HG03196 (cell line): ENCODE measurements around the gene PCDHGA4.
"Not testable (repeated sequence)": the region's sequence is repeated elsewhere in the genome, so short reads cannot be mapped to it uniquely, and the experiment has no call there.

Source experiments
- ATAC-seq: cut with Tn5 transposase; IDR thresholded peaks from one replicate; pipeline ENCODE4 v1.9.1; 2021; ENCODE audit not compliant: unreplicated experiment

PCDHGA4 gene

DNA sequence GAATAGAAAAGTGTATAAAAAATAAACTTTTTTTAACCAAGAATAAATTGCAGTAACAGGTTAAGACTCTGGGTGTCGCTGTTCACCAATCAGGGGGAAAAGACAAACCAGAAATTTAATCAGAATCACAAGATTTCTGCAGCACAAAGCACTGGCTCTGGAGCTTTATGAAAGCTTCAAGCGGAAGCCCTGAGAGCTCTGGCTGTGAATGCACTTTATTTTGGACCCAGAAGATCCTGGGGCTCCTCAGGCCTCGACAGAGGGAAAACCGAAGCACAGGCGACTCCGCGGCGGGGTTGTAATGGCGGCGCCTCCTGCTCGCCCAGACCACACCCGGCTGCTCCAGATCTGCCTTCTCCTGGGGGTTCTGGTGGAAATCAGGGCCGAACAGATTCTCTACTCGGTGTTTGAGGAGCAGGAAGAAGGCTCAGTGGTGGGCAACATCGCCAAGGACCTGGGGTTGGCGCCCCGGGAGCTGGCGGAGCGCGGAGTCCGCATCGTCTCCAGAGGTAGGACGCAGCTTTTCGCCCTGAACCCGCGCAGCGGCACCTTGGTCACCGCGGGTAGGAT, at the start of gene PCDHGA4:
PCDHGA4 (plus strand) TSS at position 122 of the 570 bp plus-strand sequence; CDS start at position 209, 87 bp downstream.
- ATAC-seq = no peak

DNA sequence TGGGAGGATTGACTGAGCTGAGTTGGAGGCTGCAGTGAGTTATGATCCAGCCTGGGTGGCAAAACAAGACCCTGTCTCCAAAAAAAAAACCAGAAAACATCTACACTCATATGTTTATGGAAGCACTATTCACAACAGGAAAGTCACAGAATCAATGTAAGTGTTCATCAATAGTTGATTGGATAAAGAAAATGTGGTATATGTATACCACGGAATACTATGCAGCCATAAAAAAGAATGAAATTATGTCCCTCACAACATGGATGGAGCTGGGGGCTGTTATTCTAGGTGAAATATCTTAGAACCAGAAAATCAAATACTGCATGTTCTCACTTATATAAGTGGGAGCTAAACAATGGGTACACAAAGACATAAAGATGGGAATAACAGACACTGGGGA, 48.2 kb upstream of the PCDHGA4 start:
- no peak for ATAC-seq

DNA sequence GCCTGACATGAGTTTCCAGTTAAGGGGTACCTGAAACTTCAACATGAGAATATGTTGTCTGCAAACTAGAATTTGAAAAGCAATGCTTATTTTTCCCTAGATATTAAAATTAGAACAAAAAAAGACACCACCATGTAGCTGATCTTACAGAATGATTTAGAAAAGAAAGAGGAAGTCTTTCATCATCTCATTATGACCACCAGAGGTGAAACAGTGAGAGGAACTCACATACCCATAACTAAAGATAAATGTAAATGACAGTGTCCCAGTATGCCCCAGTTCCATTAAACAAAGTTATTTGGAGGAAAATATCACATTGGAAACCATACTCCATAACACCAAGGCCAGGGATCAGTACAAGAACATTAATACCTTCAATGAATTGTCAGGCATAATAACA, 41.1 kb upstream of the PCDHGA4 start:
- ATAC-seq = no peak

DNA sequence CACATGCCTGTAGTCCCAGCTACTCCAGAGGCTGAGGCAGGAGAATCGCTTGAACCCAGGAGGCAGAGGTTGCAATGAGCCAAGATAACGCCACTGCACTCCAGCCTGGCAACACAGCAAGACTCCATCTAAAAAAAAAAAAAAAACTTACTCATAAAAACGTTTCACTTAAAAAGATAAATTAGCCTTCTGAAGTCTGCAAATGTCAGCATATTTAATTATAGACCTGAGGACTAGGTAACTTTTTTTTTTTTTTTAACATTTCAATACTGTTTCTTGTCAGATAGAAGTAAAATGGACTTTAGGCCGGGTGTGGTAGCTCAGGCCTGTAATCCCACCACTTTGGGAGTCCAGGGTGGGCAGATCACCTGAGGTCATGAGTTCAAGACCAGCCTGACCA, 37.9 kb upstream of the PCDHGA4 start:
- ATAC-seq = not testable (repeated sequence)

GRCh38 chr5:141319202-141319601, 35.6 kb upstream of the PCDHGA4 start:
- ATAC-seq = no peak

- ATAC-seq = no peak
Observed at GRCh38 chr5:141319699-141320098, 35.1 kb upstream of the PCDHGA4 start.

- ATAC-seq = peak; percentile 96
Observed at GRCh38 chr5:141320225-141321169, 34.3 kb upstream of the PCDHGA4 start, which contains the start of gene TAF7. TSS of gene TAF7 (minus strand) at chr5:141320784. CDS start at chr5:141320044, 740 bp downstream.

GRCh38 chr5:141322261-141322660, 32.6 kb upstream of the PCDHGA4 start:
- ATAC-seq = no peak

- ATAC-seq = no peak
Observed at GRCh38 chr5:141326088-141326854, 28.6 kb upstream of the PCDHGA4 start.

DNA sequence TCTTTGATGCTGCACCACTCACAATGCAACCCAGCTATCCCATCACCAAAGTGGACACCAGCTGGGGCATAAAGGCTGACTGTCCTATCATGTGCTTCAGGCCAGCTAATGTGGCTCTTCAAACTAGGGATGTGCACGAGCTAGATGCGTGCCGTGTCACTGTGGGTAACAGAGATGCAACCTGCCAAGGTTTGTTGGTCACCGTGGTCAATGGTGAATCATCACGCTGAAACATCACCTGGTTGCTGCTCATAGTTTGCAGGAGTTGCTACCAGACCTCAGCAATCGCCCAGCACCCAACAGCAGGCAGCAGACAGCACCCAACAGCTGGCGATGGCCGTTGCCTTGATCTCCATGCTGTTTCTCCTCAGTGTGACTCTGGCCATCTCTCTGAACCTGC, 26.6 kb upstream of the PCDHGA4 start:
- ATAC-seq = no peak

GRCh38 chr5:141330299-141331080, 24.3 kb upstream of the PCDHGA4 start, which contains the start of gene PCDHGA1:
TSS of gene PCDHGA1 (plus strand) at chr5:141330514.
- no peak for ATAC-seq

- ATAC-seq = not testable (repeated sequence)
Observed at GRCh38 chr5:141332571-141332970, 22.2 kb upstream of the PCDHGA4 start.

- no peak for ATAC-seq
Observed at GRCh38 chr5:141338538-141339306, 16.1 kb upstream of the PCDHGA4 start, which contains the start of gene PCDHGA2. TSS of gene PCDHGA2 (plus strand) at chr5:141338760.

GRCh38 chr5:141340781-141341354, 14.0 kb upstream of the PCDHGA4 start:
- not testable (repeated sequence) for ATAC-seq

- ATAC-seq = no peak
Observed at GRCh38 chr5:141342773-141343172, 12.0 kb upstream of the PCDHGA4 start.

GRCh38 chr5:141343242-141343952, 11.4 kb upstream of the PCDHGA4 start, which contains the start of gene PCDHGA3:
TSS of gene PCDHGA3 (plus strand) at chr5:141343829. CDS start at chr5:141344034, 205 bp downstream.
- ATAC-seq = no peak

DNA sequence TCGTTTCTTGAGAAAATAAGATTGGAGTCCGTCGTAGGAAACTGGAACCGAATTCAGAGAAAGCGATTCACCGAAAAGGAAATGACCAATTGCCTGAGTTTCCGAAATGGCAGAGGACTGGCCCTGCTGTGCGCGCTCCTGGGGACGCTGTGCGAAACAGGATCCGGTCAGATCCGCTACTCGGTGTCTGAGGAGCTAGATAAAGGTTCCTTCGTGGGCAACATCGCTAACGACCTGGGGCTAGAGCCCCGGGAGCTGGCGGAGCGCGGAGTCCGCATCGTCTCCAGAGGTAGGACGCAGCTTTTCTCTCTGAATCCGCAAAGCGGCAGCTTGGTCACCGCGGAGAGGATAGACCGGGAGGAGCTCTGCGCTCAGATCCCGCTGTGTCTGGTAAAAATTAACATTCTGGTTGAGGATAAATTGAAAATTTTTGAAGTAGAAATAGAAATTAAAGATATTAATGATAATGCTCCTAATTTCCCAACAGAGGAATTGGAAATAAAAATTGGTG, 10.8 kb upstream of the PCDHGA4 start:
- ATAC-seq = no peak

- ATAC-seq = no peak
Observed at GRCh38 chr5:141345327-141345726, 9.5 kb upstream of the PCDHGA4 start.
